GM21619 (cell line): ENCODE measurements around the gene RANBP3L.
"Not testable (repeated sequence)": the region's sequence is repeated elsewhere in the genome, so short reads cannot be mapped to it uniquely, and the experiment has no call there.

Source experiments
- ATAC-seq: cut with Tn5 transposase; IDR thresholded peaks from one replicate; pipeline ENCODE4 v1.9.1; 2021; ENCODE audit not compliant: unreplicated experiment

The RANBP3L gene, protein sequence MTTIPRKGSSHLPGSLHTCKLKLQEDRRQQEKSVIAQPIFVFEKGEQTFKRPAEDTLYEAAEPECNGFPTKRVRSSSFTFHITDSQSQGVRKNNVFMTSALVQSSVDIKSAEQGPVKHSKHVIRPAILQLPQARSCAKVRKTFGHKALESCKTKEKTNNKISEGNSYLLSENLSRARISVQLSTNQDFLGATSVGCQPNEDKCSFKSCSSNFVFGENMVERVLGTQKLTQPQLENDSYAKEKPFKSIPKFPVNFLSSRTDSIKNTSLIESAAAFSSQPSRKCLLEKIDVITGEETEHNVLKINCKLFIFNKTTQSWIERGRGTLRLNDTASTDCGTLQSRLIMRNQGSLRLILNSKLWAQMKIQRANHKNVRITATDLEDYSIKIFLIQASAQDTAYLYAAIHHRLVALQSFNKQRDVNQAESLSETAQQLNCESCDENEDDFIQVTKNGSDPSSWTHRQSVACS

DNA sequence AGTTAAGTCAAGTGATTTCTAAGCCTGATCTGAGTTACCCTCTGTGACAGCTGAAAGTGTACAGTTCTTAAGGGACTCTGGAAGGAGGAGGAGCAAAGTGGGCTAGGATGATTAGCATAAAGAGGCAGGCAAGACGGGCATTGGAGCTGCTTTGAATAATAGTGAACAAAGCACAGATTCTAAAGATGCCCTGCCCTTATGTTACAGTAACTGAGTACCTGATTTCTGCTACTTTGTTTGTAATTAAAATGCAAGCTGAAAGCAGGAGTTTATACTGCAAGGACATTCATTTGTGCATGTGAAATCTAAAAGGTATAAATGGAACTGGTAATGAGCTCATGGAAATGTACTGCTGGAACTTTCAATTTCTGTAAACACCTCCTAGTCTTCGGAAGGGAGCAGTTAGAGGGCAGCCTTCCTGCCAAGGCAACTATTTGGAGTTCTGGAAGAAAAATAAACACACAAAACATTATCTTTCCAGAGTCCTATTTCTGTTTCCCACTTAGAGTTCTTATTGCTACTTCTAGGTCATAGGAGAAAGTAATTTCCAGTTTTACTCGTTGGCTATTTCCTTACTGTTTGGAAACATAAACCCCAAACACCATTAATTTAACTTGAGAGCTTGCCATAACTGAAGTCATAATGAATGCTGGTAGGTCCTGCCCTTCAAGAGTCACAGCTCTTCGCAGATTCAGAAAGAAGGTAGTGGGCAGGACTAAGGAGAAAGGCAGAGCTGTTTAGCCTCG lies at the start of gene RANBP3L:
RANBP3L (minus strand) TSS at position 45 of the 746 bp plus-strand sequence. CDS start 486 bp downstream, outside the sequence.
- no peak for ATAC-seq

DNA sequence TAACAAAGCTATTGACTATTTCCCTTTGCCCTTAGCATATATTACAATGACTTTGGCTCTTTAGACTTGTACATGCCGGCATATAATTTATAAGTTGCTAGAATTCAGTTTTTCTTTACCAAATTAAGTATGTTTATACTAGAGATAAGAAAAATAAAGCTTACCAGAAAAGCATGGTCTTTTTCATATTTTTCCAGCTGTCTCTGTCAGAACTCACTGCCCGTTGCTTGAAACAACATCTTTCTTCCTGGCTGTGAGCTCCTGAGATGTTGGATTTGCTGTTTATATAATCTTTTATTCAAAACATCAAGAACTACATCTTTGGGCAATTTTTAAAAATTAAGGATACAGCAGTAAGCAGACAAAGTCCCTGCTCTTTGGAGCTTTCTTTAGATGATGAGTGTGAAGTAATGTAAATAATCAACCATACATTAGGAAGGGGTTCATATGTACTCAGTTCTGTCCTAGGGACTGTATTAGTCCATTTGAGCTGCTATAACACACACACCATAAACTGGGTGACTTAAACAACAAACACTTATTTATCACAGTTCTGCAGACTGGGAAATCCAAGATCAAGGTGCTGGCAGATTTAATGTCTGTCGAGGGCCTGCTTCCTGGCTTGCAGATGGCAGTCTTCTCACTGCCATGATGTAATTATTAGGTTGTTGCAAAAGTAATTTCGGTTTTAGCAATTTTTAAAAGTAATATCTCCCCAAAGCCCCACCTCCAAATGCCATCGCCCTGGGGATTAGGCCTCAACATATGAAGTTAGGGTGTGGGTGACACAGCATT lies 45.4 kb upstream of the RANBP3L start:
- ATAC-seq: no peak

DNA sequence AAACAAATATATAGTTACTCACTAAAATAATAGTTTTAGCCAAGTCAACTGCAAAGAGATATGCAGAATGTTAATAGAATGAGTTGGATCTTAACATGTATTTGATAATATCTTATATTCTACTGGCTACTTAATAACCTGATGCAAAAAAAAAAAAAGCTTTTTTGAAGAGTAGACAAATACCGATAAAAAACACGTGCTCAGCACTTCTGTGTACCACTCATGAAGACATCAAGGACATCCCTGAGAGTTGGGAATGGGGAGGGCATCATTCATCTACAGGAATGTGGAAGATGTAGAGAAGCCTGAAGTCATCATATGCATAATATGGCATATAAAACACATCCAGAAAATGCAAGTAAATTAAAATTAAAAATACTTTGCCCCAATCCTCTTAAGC lies 43.2 kb upstream of the RANBP3L start:
- no peak for ATAC-seq

DNA sequence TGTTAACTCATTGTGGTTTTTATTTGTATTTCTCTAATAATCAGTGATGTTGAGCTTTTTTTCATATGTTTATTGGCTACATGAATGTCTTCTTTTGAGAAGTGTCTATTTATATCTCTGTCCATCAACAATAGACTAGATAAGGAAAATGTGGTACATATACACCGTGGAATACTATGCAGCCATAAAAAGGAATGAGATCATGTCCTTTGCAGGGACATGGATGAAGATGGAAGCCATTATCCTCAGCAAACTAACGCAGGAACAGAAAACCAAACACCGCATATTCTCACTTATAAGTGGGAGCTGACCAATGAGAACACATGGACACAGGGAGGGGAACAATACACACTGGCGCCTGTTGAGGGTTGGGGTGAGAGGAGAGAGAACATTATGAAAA lies 40.0 kb upstream of the RANBP3L start:
- not testable (repeated sequence) for ATAC-seq

DNA sequence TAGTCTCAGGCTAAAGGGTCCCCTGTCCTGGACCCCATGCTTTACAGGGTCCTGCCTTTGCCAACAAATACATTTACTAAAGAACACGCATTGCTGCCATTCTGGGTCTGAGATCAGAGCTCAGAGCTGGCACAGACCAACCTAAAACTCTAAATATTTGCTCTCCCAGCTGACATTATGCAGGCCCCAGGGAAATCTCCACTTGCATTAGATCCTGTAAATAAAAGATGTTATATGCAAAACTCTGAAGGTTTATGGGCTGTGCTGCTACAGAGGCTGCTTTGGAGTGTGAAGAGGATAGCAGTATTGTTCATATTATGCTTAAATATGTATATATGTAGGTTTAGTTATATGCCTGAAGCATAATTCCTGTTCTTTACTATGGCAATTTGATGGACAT lies 35.9 kb upstream of the RANBP3L start:
- no peak for ATAC-seq

DNA sequence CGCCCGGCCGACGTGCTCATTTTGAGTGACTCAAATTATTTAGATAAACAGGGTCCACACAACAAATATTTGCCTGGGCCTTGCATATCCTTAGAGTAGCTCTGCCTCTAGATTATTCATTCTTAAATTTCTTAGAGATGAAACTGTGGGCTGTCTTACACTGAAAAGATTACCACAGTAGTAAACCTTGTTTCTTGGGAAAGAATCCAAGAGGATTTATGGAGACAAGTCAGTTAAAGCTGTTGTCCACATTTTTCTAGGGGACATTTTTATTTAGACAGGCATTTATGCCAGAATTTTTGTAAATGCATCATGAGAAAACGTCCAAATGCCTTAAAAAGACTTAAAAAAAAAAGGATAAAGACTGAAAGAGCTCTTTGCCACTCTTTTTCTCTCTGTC lies 32.6 kb upstream of the RANBP3L start:
- ATAC-seq: no peak

DNA sequence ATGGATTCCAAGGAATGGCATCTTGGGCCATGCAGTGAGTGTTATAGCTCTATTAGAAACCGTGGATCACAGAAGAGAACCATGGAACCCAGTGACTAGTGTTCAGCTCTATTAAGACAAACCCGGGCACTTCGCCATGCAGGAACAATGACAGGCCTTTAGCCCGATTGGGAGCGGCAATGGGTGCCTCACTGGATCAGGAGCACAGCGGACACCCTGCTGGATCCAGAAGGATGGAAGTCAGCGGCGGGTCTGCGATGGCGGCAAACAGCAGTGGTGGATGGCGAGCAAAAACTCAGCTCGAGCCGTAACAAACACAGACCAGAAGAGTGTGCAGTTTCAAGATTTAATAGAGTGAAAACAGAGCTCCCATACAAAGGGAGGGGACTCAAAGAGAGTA lies 31.0 kb upstream of the RANBP3L start:
- not testable (repeated sequence) for ATAC-seq

DNA sequence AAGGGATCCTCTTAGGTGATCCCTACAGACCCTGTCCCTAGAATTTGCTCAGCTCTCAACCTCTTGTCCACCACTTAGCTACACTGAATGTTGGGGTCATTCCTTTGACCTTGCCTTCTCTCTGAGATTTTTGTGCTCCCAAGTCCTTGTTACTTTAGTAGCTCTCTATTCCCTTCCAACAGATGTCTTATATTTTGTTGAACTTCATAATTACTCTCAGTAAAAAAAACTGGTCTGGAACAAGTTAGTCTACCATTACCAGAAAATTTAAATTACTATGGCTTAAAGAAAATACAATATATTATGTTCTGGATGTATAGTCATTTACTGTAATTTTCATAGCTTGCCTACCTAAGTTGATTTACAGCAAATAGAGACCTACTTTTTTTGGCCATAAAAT lies 23.5 kb upstream of the RANBP3L start:
- no peak for ATAC-seq

DNA sequence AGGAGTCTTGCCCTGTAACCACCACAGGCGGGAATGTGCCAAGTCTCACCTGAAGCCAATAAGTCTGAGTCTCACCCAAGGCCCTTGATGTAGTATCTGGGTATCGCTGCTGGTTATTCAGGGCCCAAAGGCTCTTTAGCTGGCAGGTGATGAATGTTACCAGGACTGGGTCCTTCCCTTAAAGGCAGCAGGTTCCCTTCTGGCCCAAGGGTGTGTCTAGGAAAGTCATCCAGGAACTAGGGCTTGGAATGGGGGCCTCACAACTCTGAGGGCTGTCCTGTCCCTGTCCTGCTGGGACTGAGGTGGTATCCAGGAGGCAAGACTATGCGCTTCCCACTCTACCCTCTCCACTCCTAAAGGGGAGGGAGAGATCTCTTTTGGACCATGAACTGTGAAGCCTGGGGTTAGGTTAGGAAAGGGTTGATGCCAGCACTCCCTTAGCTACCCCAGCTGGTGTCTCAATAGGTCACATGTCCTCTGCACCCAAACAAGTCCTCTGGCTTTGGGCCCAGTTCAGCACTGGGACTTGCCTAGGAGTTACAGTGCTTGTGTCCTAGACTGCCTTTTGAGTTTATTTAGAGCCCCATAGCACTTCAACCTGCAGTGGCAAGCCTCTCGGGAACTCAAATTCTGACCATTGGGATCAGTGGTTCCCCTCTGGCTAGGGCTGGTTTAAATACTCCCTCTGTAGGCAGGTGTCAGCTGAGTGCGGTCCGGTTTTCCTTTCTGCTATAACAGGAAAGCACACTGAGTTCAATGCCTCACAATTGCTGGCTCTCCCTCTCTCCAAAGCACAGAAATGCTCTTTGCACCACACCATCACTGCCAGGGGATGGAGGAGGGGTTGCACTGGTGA lies 22.5 kb upstream of the RANBP3L start:
- no peak for ATAC-seq

DNA sequence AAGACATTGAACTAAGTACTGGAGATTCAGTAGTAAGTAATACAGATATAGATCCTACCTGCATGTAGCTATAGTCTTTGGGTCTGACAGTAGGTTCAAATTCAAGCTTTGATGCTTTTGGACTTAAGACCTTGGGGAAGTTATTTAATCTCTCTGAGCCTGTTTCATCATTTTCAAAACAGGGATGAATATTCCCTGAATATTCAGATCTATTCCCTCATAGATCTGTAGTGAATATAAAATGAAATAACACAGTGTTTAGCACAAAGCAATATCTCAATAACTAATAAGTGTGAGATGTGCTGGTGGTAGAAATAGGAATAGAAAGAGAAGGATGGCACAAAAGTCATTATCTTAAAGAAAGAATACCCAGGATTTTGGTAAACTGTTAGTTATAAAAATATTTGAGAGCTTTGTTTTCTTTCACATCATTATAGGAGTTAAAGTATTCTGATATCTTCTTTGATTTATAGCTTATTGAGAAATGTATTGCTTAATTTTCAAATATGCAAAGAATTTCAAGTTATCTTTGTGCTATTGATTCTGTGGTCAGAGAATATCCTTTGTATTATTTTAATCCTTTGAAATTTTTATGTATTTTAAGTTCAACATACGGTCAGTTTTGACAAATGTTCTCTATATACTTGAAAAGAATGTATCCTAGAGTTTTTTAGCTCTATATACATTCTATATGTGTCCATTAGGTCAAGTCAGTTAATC lies 11.4 kb upstream of the RANBP3L start:
- no peak for ATAC-seq

DNA sequence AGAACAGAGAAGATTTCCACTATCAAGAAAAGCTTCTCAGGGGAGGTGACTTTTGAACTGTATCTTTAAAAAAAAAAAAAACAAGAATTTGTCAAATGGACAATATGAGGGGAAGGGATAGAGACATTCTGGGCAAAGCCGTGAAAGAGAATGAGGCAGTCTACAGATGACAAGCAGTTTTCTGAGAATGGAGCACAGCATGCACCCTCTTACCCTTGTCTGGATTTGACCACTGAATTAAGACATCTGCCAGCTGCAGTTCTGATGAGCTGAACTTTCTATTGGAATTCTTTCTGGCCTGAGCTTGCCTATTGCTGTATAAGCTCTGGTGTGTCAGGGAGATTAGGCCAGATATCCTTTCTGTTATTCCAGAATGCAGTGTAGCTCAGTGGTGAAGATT lies 10.3 kb upstream of the RANBP3L start:
- ATAC-seq: no peak

DNA sequence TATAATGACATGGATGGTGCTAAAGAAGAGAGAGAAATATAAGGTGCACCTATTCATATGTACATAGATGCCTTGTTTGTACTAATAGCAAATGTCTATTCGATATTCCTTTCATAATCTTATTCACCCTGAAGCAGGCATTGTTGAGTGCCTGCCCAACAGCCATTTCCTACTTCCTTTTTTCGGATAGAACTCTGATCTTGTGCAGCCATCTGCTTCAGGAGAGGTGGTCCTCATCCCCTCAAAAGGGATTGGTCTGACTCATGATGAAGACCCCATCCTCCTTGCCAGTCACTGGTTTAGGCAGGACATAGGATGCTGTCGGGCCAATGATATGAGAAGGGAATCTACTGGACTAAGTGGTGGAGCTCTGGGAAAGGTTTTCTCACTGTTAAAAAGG lies 8.4 kb upstream of the RANBP3L start:
- no peak for ATAC-seq

DNA sequence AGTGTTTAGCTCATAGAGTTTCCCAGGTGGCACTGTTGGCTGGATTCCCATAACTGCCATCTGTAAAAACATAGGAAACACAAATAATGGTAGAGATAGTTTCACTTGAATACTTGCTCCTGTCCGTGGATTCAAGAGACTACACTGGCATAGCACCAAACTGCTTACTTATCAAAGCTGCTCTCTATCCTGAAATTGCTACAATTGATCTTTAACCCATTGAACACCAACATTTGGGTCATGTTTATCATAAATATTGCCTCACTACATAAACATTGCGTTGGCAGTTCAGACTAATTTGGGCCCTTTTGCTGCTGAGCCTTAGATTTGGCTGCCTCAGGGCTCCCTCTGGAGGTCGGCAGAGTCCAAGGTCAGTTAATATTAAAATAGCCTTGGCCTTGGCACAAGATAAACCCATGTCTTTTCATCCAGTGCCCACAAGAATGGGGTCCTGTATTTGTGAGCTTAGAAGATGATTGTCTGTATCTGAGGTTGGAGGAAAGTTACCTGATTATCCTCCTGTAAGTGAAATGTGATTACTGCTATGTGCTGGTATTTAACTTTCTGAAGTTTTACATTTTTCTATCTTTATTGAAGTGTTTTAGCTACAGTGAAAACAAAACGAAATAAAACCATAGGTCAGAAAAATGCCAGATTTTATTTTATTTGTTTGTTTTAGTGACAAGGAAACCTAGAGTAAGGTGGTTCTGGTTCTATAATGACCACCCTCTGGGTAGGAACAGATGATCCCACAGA lies 4.0 kb upstream of the RANBP3L start:
- ATAC-seq: peak; percentile 69

DNA sequence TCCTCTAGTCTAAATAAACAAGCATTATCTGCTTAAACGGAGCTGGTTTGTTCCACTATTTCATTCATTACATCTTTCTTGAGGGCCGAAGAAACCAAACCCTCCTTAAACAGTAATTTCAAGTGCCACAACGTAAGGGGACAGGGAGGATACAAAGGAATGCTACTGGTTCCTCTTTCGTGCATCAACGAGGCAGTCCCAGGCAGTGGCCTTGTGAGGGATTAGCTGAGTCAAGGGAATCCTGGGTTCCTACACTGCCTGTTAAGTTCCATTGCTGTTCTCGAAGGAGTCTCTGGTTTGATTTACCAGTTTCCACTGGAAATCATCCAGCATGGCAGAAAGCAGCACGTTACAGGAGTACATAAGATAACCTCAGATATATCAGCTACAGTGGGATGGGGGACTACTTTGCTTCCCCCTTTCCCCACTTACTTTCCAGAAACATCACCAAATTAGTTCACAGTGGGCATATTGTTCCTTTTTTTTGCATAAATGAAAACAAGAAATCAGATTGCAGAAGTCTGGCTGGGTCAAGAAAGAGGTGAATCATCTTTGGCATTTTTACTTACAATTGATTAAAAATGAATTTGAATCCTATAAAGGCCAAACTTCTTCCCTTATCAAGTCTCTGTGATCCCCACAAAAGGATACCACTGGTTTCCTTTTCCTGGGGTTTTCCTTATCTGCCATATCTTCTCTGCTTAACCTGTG lies 2.5 kb upstream of the RANBP3L start:
- no peak for ATAC-seq

DNA sequence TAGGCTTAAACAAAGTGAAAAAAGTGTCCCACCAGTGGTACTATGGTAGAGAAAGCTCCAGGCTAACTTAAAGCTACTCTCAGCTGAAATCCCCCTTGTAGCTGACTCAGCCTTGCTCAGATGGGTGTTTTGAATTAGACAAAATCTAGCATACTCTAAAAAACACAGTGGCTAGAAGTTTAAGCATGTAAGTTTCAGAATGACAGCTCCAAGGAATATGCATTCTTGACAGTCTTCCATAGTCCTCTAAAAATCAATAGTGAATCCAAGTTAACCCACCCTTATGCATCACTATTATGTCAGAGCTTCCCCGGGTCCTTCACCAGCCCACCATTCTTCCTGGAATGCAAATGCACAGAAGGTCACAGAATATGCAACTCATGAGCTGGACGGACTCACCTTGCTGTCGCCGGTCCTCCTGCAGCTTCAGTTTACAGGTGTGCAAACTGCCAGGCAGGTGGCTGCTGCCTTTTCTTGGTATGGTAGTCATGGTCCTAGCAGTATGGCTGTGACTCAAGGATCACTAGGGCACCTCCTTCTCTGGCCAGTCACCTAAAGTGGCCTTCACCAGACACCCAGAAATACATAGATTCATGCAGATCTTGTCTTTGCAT lies 668 bp downstream of the RANBP3L start:
- no peak for ATAC-seq

DNA sequence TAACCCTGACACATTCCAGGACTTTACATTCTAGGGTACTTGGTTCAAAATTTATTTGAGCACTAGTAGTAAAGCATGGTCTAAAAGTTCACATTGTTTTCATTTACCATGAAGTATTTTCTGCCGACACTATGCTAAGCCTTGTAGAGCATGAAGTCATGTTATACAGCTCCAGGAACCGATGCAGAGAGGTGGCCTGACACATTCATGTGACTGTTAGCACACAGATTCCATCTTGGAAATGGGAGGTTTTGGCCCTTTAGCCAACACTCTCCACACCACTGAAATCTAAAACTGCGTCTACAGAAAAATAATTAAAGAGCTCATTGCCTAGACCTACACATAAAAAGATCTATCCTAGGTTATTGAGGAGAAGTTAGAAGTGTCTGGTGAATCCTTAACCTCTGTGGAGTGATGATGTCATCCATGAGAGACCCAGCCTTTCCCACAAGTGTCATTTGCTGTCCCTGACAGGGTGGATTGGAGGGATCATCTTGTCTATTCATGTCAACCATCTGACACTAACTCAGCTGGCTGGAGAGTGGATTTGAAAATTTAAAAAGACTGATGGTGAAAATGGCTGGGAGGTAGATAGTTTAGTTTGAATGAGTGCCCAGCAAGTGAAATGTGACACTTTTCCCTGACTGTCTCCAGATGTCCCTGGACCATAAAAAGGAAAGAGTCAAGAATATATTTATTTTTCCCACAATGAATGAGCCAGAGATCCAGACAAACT lies 1.3 kb downstream of the RANBP3L start:
- no peak for ATAC-seq

DNA sequence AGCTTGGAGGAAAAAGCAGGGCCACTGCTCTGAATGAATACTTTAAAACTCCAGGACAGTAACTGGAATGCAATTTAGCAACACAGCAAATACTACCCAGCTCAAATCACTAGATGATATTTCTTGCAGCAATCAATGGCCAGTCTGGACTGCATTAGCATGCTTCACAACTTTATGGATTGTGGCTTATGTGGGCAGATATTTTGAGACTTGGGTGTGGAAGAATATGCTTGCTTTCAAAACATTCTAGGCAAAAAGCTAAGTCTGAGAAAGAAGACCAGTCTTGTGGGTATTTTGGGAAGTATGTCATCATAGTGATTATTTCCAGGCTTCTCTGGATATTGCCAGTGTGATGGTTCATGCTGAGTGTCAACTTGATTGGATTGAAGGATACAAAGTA lies 3.1 kb downstream of the RANBP3L start:
- ATAC-seq: no peak
